GM18520 (cell line): ENCODE data around the gene TEX38.
"Not testable (repeated sequence)": the region's sequence is repeated elsewhere in the genome, so short reads cannot be mapped to it uniquely, and the experiment has no call there.

Experiments used
- ATAC-seq: cut with Tn5 transposase; IDR thresholded peaks from one replicate; pipeline ENCODE4 v1.9.1; 2021; ENCODE audit not compliant: unreplicated experiment

The TEX38 gene

DNA sequence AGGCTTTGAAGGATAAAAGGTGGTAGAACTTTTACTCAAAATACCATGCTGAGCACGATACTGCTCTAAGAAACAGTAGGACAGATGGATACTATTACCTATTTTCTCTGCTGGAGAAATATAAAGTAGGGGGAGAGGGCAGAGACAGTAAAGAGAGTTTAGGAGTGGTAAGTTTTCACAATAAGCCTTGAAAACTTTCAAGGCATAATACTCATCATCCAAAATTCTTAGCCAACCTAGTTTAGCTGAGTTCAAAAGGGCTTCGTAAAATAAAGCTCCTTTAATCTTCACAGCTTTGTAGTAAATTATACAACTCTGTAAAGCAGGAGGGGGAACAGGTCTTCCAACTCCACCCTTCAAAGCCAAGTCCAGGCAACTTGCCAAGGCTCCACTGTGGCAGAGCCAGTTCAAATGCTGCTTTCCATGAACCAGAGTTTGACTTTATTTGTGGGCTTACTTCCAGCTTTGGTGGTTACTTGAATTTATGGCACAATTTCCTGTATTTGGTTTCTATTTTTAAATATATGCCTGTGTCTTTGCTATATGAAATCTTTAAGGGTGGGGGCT lies 15.5 kb downstream of the TEX38 start:
- ATAC-seq: no peak

DNA sequence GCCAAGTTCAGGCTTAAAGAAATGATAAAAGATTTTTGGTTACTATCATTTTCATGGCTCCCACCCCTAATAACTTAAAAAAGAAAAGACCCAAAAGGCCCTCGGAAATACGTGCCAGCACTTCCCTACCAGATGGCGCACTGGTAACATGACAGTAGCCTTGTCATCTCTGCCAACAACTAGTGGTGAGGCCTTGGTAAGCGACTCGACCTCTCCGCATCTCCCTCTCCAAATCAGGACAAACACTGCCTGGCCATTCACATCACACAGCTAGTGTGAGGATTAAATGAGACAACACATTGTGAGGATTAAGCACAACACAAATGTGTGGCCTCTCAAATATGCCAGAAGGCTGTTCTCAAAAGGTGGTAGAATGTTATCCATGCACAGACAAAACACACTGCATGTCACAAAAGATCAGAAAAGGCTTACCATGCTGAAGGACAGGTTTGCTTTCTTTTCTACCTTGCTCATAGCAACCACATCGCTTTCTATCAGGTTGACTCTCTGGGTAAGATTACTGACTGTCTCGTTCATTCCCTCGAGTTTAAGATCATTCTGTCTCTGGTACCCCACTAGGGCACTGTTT lies 16.4 kb downstream of the TEX38 start:
- no peak for ATAC-seq

DNA sequence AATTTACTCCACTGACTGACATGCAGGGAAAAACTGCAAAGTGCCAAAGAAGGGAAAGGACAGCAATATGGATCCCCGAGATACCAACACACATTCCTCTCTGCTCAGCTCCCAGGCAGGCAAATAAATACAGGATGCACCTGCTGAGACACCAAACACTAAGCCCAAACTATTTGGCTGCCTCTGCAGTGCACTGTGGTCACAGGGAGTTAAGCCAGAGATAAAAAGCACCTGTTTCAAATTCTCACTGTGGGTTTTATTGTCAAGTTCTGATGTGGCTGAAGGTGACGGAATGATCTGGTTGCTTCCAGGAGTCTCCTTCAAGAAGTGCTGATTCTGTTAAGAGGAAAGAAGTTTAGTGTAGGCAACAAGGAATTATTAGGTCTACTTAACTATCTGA lies 17.7 kb downstream of the TEX38 start:
- no peak for ATAC-seq

DNA sequence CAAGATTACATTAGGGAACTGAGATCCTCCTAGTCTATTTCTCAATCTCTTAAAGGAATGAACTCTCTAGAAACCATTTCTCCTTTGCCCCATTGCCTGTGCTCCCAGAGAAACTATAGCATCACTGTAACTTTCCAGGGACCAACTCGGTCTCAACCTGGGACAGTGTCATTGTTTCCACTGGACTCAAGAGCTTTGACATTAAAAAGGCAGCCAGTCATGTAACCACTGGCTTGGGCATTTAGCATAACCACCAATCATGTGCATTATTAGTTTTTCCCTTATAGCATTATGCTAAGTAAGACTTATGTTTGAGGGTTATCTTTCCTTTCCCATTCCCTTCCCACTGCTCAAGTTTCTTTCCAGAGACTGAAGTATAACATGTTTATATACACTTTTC lies 18.2 kb downstream of the TEX38 start:
- no peak for ATAC-seq

DNA sequence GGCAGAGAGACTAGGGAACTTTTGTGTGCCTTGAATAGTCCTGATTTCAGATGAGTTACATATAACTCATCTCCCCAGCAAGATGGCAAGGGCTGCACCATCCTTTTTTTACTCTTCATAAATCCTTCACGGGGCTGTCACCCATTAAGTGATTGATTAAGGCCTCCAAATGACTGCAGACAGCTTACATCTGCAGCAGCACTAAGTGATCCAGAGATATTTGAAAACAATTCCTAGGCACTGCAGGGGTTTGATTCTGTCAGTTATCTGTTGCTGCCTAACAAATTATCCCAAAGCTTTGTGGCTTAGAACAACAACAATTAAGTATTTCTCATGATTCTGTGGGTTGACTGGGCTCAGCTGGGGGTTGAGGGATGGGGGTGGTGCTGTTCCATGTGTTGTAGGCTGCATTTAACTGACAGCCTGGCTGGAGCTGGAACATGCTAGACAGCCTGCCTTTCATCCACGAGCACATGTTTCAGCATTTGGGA lies 19.3 kb downstream of the TEX38 start:
- no peak for ATAC-seq

DNA sequence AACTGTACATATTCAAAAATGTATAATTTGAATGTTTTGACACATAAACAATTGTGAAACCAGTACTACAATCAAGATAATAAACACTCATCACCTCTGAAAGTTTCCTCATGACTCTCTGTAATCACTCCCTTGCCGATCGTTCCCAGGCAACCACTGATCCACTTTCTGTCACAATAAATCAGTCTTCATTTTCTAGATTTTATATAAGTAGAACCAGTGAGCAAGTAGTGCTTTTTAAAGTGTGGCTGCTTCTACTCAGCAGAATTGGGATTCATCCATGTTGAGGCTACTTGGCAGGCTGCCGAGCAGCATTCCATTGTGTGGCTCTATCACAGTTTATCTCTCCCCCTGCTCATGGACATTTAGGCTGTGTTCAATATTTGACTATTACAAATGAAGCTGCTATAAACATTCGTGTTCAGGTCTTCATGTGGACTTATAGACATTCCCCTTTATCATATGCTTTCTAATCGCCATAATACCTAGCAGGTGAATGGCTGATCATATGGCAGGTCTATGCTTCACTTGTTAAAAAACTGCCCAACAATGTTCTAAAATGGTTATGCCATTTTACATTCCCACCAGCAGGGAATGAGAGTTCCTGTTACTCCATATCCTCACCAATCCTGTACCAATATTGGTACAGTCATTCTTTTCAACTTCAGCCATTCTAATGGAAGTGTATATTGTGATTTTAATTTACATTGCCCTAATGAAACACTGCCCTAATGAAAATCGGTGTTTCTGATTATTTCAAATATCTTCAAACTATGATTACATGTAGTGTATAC lies 20.5 kb downstream of the TEX38 start:
- ATAC-seq: no peak

DNA sequence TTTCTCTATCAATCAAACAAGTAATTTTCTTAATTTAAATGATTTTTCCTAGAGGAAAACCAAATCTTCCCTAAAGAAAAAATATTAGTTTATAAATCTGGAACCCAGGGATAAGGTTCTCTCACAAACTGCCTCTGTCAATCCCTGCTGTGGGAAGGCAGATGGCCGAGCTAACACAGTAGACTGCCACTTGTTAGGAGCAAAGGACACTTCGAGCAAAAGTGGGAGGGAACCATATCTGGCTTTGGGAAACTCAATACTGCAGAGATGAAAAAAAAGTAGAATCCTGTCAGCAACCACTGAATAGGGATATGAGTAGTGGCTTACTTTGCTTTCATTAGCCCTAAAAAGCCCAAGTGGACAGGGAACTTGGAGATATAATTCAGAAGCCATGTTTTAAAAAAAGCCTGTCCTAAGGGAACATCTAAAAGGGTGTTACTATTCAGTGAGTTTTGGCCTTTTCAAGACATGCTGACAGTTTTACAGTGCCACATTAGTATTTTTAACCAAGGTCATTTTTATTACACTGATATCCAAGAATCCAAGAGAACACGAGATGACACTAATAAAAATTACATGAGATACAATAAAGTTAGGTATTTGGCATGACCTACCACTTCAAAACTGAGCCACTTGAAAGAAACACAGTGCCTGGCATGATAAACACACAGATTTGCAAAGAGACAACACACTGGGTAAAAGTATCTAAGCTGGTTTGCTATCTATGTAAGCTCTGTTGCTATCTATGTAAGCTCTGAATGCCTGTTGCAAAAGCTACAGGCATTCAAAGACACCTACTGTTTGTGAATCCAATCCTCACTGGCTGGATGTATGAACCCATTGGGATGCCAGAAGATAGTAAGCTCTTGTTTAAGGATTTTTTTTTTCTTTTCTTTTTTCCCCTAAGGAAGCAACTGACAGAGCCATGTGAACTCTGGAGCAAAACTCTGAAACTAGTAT lies 21.4 kb downstream of the TEX38 start:
- ATAC-seq: no peak

DNA sequence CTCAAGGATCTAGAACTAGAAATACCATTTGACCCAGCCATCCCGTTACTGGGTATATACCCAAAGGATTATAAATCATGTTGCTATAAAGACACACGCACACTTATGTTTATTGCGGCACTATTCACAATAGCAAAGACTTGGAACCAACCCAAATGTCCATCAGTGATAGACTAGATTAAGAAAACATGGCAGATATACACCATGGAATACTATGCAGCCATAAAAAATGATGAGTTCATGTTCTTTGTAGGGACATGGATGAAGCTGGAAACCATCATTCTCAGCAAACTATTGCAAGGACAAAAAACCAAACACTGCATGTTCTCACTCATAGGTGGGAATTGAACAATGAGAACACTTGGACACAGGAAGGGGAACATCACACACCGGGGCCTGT lies 23.0 kb downstream of the TEX38 start:
- ATAC-seq: not testable (repeated sequence)

DNA sequence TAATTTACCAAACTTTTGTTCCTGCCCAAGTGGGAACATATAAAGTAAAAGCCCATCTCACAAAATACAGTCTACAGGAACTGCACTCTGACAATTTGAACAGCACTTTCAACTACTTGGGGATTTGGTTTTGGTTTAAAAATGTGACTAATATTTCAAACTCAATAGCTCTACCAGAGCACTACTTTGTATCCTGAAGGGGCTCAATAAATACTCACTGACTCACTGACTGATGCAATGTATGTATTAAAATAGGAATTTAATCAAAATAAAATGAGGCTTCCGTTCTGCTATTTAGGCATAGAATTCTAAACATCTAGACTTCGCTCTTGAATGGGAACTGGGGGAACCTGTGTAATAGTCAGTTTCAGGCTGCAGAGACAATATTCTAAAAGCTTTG lies 25.4 kb downstream of the TEX38 start:
- no peak for ATAC-seq

DNA sequence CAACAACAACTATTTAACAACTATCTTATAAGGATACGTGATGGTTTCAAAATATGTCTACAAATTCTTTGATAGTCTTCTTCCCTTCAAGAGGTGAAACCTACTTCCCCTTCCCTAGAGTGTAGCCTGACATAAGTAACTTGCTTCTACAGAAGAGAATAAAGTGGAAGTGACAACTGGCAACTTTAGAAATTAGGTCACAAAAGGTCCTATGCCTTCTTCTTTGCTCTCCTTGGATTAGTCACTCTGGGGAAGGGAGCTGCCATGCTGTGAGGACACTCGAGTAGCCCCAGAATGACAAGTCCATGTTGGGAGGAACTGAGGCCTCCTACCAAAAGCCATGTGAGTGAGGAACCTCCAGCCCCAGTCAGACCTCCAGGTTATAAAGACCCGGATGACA lies 28.0 kb downstream of the TEX38 start:
- ATAC-seq: no peak

DNA sequence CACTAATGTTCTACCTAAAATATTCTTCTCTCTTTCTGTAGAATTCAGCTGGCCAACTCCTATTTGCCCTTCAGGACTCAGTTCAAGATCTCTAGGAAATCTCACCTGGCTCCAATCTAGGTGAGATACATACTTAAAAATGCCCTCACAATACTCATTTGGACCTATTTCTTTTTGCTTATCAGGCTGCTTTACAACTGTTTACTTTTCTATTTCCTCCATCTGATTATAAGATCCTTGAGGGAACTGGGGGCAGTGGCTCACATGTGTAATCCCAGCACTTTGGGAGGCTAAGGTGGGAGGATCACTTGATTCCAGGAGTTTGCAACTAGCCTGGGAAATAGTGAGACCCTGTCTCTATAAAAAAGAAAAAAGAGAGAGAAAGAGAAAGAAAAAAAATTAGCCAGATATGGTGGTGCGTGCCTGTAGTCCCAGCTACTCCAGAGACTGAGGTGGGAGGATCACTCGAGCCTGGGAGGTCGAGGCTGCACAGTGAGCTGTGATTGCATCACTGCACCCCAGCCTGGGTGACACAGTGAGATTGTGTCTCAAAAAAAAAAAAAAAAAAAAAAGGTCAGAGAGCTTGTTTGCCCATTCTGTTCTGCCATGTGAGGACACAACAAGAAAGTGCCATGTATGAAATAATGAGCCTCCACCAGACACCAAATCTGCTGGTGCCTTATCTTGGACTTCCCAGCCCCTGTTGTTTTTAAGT lies 32.4 kb downstream of the TEX38 start:
- ATAC-seq: no peak

DNA sequence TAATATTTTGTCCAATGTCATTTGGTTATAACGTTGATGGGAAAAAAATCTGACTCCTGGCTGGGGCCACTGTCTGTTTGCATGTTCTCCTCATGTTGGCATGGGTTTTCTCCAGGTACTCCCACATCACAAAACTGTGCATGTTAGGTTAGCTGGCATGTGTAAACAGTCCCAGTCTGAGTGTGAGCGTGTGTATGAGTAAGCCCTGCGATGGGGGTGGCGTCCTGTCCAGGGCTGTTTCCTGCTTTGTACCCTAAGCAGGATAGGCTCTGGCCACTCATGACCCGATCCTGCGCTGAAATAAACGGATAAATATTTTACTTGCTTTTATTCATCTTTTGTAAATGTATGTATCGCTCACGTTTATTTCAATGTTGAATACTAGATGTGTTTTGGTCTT lies 33.8 kb downstream of the TEX38 start:
- ATAC-seq: no peak

DNA sequence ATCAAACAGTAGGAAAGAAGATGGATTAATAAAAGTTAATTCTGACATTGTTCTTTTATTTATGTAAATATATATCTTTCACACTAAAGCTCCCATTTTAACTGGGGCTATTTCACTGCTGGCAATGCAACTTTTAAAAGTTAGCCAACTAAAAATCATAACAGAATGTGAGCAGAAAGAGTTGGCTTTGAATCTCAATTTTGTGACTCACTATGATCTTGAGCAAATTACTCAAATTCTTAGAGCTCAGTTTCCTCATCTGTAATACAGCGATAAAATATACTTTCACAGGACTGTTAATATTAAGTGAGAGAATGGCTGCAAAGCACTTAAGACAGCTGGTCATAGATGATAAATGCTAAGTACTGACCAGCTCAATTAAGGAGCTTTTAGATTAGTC lies 36.5 kb downstream of the TEX38 start:
- no peak for ATAC-seq

DNA sequence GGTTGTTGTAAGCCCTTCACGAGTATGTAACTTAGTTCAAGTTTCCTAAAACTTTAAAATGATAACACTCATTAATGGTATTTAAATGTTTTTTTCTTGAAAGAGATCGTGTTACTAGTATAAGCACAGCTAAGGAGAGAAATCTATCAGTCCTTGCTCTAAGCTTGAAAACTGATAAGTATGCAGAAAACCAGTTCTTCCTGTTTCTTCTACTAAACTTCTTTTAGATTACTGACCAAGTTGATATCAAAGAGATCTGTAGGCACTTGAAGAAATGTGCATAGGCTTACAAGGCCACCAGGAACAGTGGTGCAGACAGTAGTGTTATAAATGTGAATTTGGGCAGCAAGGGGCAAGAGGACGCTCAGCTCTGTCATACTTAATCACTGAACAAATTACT lies 43.3 kb downstream of the TEX38 start:
- no peak for ATAC-seq

DNA sequence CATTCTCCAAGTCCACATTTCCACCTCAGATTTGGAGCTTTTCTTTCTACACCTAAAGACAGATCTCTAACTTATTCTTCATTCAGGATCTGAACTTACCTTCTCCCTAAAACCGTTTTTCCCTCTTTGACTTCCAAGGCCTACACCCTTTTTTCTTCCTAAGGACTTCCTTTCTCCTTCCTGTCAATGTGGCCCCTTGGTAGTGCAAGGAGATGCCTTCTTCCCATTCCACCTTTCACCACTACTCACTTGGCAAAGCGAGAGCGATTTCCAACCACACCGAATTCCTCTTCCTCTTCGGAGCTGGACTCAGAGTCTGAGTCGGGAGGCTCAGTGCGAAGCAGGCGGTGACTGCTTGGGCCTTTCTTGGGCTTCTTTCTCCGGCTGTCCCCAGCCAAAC lies 46.0 kb downstream of the TEX38 start:
- no peak for ATAC-seq

DNA sequence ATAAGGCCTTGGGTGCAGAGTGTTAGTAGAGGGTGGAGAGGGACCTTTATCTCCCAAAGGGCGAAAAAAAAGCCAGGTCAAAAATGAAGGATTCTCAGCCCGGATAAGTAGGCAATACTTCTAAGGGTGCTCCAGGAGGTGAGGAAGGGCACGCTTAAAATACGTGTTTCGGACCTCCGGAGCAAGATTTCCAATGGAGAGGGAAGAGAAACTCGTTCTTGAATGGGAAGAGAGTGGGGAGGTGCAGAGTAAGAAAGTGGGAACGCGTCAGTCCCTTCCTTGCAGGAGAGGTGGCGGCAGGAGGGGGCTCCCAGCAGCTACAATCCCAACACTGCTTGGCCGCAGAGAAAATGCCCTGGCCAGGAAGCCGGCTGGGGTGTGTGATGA lies 46.7 kb downstream of the TEX38 start:
- no peak for ATAC-seq

DNA sequence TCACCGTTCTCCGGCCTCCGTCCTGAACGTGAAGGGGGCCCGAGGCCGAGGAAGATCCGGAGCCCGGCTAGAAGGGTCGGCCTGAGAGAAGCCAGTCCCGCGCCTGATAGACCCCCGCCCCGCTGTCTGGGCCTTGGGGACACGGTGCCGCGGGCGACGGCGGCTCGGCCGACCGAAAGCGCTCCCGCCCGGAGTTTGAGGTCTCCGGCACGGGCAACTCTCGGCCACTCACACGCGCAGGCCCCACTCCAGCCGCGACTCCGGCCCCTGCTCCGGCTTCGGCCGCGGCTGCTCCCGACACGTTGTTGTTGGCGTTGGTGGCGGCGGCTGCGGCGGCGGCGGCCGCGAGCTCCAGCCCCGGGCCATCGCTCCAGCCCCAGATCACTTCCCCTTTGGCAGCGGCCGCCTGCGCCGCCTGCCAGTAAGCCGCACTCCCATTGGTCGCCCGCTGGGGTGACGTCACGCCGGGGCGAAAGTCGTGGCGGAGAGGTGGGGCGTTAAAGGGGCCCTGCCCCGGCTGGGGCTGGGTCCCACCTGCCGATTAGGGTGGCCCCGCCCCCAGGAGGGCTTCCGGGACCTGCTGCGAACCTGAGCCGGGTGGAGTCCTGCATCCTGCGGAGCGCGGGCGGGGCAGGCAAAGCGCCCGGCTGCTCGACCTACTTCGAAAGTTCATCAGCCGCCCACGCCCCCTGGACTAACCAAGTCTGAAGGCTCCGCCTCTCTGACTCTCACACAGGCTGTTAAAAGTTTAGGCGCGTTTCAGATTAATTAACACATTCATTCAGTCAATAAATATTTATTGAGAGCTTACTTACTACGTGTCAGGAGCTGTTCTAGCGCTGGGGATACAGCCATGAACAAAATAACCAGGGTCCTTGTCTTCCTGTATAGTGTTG lies 47.3 kb downstream of the TEX38 start, which contains the start of gene EFCAB14:
EFCAB14 (minus strand) TSS at position 388 of the 896 bp plus-strand sequence. CDS start 1,027 bp downstream, outside the sequence.
- peak; percentile 95 for ATAC-seq

DNA sequence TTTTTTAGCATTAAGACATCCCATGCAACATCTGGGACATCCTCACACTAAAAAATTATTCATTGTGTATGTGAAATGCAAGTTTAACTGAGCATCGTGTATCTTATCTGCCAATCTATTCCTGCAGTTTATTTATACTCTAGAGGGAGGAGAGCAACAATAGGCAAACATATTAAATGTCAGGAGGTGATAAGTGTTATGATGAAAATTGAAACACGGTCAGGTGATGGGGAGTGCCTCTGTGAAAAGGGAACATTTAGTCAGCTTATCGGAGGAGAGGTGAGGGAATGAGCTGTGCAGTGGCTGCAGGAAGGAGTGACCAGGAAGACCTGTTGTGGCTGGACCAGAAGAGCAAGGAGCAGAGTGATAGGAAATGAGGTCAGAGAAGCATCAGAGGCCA lies 48.0 kb downstream of the TEX38 start:
- no peak for ATAC-seq

DNA sequence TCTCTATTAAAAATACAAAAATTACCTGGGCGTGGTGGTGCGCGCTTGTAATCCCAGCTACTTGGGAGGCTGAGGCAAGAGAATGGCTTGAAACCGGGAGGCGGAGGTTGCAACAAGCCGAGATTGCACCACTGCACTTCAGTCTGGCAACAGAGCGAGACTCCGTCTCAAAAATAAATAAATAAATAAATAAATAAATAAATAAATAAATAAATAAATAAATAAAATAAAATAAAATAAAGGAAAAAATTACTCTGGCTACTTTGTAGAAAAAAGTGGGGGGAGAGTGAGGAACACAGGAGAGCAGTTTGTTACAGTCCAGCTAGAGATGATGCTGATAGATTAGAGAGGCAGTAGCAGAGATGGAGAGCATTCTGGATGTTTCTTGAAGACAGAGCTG lies 48.7 kb downstream of the TEX38 start:
- ATAC-seq: not testable (repeated sequence)
